T follicular helper cell (primary cell): ENCODE data around the gene FSTL4.

Experiments
- DNase-seq: peaks from one replicate; pipeline ENCODE4 v3.0.0-alpha.2; 2020; ENCODE audit warnings: low read depth

Gene FSTL4

GRCh38 chr5:133321833-133322420, 290.4 kb downstream of the FSTL4 start:
- DNase-seq: no peak

GRCh38 chr5:133321286-133321832, 291.0 kb downstream of the FSTL4 start:
- DNase-seq: no peak

- DNase-seq: no peak
These were observed 292.3 kb downstream of the FSTL4 start for GRCh38 chr5:133319905-133320520.

- DNase-seq: no peak
These were observed 293.1 kb downstream of the FSTL4 start for GRCh38 chr5:133319244-133319643.

GRCh38 chr5:133317558-133317957, 294.8 kb downstream of the FSTL4 start:
- DNase-seq: no peak

GRCh38 chr5:133316346-133317343, 295.7 kb downstream of the FSTL4 start:
- DNase-seq: no peak

- no peak for DNase-seq
These were observed 298.3 kb downstream of the FSTL4 start for GRCh38 chr5:133314086-133314485.

- no peak for DNase-seq
These were observed 301.2 kb downstream of the FSTL4 start for GRCh38 chr5:133311176-133311575.

GRCh38 chr5:133309984-133310621, 302.2 kb downstream of the FSTL4 start:
- DNase-seq: no peak

- no peak for DNase-seq
These were observed 303.1 kb downstream of the FSTL4 start for GRCh38 chr5:133309166-133309795.

GRCh38 chr5:133307275-133307674, 305.1 kb downstream of the FSTL4 start:
- no peak for DNase-seq

- no peak for DNase-seq
These were observed 307.6 kb downstream of the FSTL4 start for GRCh38 chr5:133304707-133305216.

GRCh38 chr5:133304178-133304577, 308.2 kb downstream of the FSTL4 start:
- no peak for DNase-seq

GRCh38 chr5:133303298-133303697, 309.0 kb downstream of the FSTL4 start:
- no peak for DNase-seq

- DNase-seq: no peak
These were observed 312.6 kb downstream of the FSTL4 start for GRCh38 chr5:133299728-133300127.

- DNase-seq: no peak
These were observed 313.3 kb downstream of the FSTL4 start for GRCh38 chr5:133299021-133299420.

GRCh38 chr5:133298447-133298846, 313.9 kb downstream of the FSTL4 start:
- no peak for DNase-seq

- DNase-seq: no peak
These were observed 315.0 kb downstream of the FSTL4 start for GRCh38 chr5:133297293-133297692.

GRCh38 chr5:133296624-133297023, 315.7 kb downstream of the FSTL4 start:
- DNase-seq: no peak

- no peak for DNase-seq
These were observed 316.8 kb downstream of the FSTL4 start for GRCh38 chr5:133295520-133295919.

- no peak for DNase-seq
These were observed 318.0 kb downstream of the FSTL4 start for GRCh38 chr5:133294380-133294779.
